ENCODE results near the gene C19orf53. TPM values are rescaled to one million over a fixed set of nuclear protein-coding genes. Genes with fewer than 3 reads are reported as not detected.
"Not testable (repeated sequence)": the region's sequence is repeated elsewhere in the genome, so short reads cannot be mapped to it uniquely, and the experiment has no call there.

The C19orf53 gene
- total and polyA plus RNA-seq, 11 donors: 79.3 to 435 (median 99.4) TPM

GRCh38 chr19:13770013-13770635 is 4.1 kb upstream of the C19orf53 start:
- H3K4me1 ChIP-seq: peaks cover 1 to 18% (median 12%) of the 10 kb centered on the region in 12 donors
- DNase-seq (no peak), ATAC-seq (no peak)
- H3K36me3 ChIP-seq: peaks cover 0 to 53% (median 41%) of the 10 kb centered on the region in 9 donors
- H3K9me3 ChIP-seq: no peaks in the 10 kb centered on the region
- H3K4me3 ChIP-seq: no peak overlapping the region
- no peak overlapping the region for H3K27ac ChIP-seq
- H3K27me3 ChIP-seq: no peaks in the 10 kb centered on the region
- WGBS, 4 donors: 91 to 92% (median 92%) methylated on average over 16 of the region's 16 CpGs
- TF ChIP-seq POLR2A (IDR thresholded peaks at IDR 0.05) (no peak), CTCF (IDR thresholded peaks at IDR 0.05) (no peak)
- intact Hi-C loops (cut with DNase I): loop anchor here in 1 of 10 donors (10.0 kb wide), 1 partner anchor 315 kb away; the partner anchor contains the start of gene C19orf67

DNA sequence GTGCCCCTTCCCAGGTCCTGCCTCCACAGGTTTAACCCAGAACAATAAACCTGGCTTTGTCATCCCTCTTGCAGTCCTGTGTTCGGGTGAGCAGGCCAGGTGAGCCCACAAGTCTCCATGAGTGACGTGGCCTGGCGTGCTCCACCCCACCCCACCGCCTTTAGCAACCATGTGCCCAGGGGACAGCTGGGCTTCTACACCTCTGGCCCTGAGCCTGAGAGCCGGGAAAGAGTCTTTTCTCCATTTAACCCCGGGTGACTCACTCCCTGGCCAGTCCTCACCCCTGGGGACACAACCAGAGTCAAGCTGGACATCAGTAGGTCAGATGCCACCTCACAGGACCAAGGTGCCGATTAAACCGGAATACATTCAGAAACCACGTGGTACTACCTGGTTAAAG is 4.1 kb downstream of the C19orf53 start:
- DNase-seq: no peak
- intact Hi-C loops (cut with DNase I): loop anchor here in 1 of 10 donors (10.0 kb wide), 1 partner anchor 306 kb away; the partner anchor contains the start of gene C19orf67
- H3K9me3 ChIP-seq: no peaks in the 10 kb centered on the region
- H3K4me3 ChIP-seq: no peak overlapping the region
- TF ChIP-seq CTCF (IDR thresholded peaks at IDR 0.05) (no peak), POLR2A (IDR thresholded peaks at IDR 0.05) (no peak)
- no peak overlapping the region for H3K27ac ChIP-seq
- H3K27me3 ChIP-seq: no peaks in the 10 kb centered on the region
- peaks cover 6 to 40% (median 27%) of the 10 kb centered on the region in 12 donors for H3K4me1 ChIP-seq
- 79 to 84% (median 82%) methylated on average over 9 of the region's 9 CpGs for WGBS, 4 donors
- peaks cover 0 to 38% (median 27%) of the 10 kb centered on the region in 9 donors for H3K36me3 ChIP-seq
- no peak for ATAC-seq

GRCh38 chr19:13778847-13779246 is 4.6 kb downstream of the C19orf53 start:
- intact Hi-C loops (cut with DNase I): loop anchor here in 1 of 10 donors (10.0 kb wide), 1 partner anchor 306 kb away; the partner anchor contains the start of gene C19orf67
- peaks cover 6 to 39% (median 26%) of the 10 kb centered on the region in 12 donors for H3K4me1 ChIP-seq
- no peak overlapping the region for H3K27ac ChIP-seq
- TF ChIP-seq POLR2A (IDR thresholded peaks at IDR 0.05): no peak
- TF ChIP-seq CTCF (IDR thresholded peaks at IDR 0.05): no peak
- WGBS, 4 donors: 77 to 95% (median 84%) methylated on average over 6 of the region's 6 CpGs
- no peak for ATAC-seq
- H3K9me3 ChIP-seq: no peaks in the 10 kb centered on the region
- H3K4me3 ChIP-seq: no peak overlapping the region
- peaks cover 0 to 38% (median 27%) of the 10 kb centered on the region in 9 donors for H3K36me3 ChIP-seq
- no peak for DNase-seq
- no peaks in the 10 kb centered on the region for H3K27me3 ChIP-seq

GRCh38 chr19:13779794-13780193 is 5.5 kb downstream of the C19orf53 start:
- intact Hi-C loops (cut with DNase I): loop anchor here in 2 of 10 donors (10.0 kb wide), 2 partner anchors 295 to 305 kb away; partner anchors contain the start of genes C19orf67 (in 1 of the 2) and MISP3 (in 1 of the 2)
- not testable (repeated sequence) for H3K9me3 ChIP-seq, DNase-seq, H3K27me3 ChIP-seq, H3K4me3 ChIP-seq, ATAC-seq, H3K27ac ChIP-seq
- peaks cover 6 to 40% (median 27%) of the 10 kb centered on the region in 12 donors for H3K4me1 ChIP-seq
- H3K36me3 ChIP-seq: peaks cover 0 to 38% (median 27%) of the 10 kb centered on the region in 9 donors
- WGBS, 4 donors: 97 to 98% (median 97%) methylated on average over 8 of the region's 8 CpGs
